Mucosa of descending colon (tissue), 3 donors: ENCODE results near the gene PGAM1. TPM values are rescaled to one million over a fixed set of nuclear protein-coding genes. Genes with fewer than 3 reads are reported as not detected.
"Not testable (repeated sequence)": the region's sequence is repeated elsewhere in the genome, so short reads cannot be mapped to it uniquely, and the experiment has no call there.

Source experiments
- ATAC-seq: fragments of 200-7000 bp; cut with Tn5 transposase; one replicate; pipeline ENCODE4 v1.9.1; 2020; ENCODE audit warnings: mild to moderate bottlenecking, moderate library complexity
- DNase-seq, 3 donors: peaks; one replicate each; pipeline ENCODE4 v3.0.0-alpha.2; 2020
- H3K36me3 ChIP-seq: fragments of 200-600 bp; one replicate; pipeline ENCODE4 v1.8.0; 2021; ENCODE audit warnings: low read depth, mild to moderate bottlenecking
- H3K4me1 ChIP-seq: fragments of 200-600 bp; one replicate; pipeline ENCODE4 v1.8.0; 2021; ENCODE audit warnings: low read depth, mild to moderate bottlenecking
- H3K4me3 ChIP-seq: fragments of 200-600 bp; one replicate; pipeline ENCODE4 v1.8.0; 2021; ENCODE audit warnings: mild to moderate bottlenecking
- H3K9me3 ChIP-seq: fragments of 200-600 bp; one replicate; pipeline ENCODE4 v1.8.0; 2021; ENCODE audit warnings: mild to moderate bottlenecking
- CTCF ChIP-seq: fragments of 200-600 bp; IDR thresholded peaks from one replicate; pipeline ENCODE4 v1.8.0; 2022; ENCODE audit warnings: antibody characterized with exemption, mild to moderate bottlenecking
- intact Hi-C, 2 donors: fragments of 100-400 bp; cut with DNase I in 1 of 2; cut with micrococcal nuclease in 1 of 2; formaldehyde crosslinking; loops; one replicate each; pipeline versions ENCODE4 v1.11.0 to v1.11.1; 2022; cut with DNase I, micrococcal nuclease
- total RNA-seq, 3 donors: library from RNA; stranded (reverse); fragmentation: NEBNext Ultra II Directional in 2 of 3; extraction: Animal tissue kit (Norgen Biotek cat#: 25700) in 2 of 3; gene quantifications; one replicate each; pipeline versions ENCODE4 v1.2.1 to v1.2.4, GENCODE V29; 2021 to 2023
- donor health status: DM: no; HTN: no; CAD: no; lungs with moderate emphysema.
- donor health status: DM: no; HTN: no; CAD: no.
- donor health status: DM: no; HTN: yes; CAD: no.

The PGAM1 gene
- total RNA-seq, 3 donors from 2014 or later: 173 to 244 (median 186) TPM

- no peak for TF ChIP-seq CTCF
- Histone ChIP-seq H3K36me3 (no peaks in the 10 kb centered on the region), H3K9me3 (no peaks in the 10 kb centered on the region), H3K4me1 (peaks cover 32% of the 10 kb centered on the region), H3K4me3 (no peak overlapping the region)
- ATAC-seq (no peak), DNase-seq (no peak)
- intact Hi-C loops: no loop called here
Measured at GRCh38 chr10:97404044-97404443, 21.9 kb upstream of the PGAM1 start.

- Histone ChIP-seq H3K9me3 (no peaks in the 10 kb centered on the region), H3K4me1 (peaks cover 21% of the 10 kb centered on the region), H3K36me3 (no peaks in the 10 kb centered on the region), H3K4me3 (no peak overlapping the region)
- DNase-seq (no peak), ATAC-seq (no peak)
- intact Hi-C loops: no loop called here
- TF ChIP-seq CTCF: no peak
Measured at GRCh38 chr10:97406064-97406463, 19.9 kb upstream of the PGAM1 start.

GRCh38 chr10:97406483-97406882 is 19.5 kb upstream of the PGAM1 start:
- intact Hi-C loops: not testable (repeated sequence)

GRCh38 chr10:97407211-97407951 is 18.6 kb upstream of the PGAM1 start:
- TF ChIP-seq CTCF: peak; percentile 76
- Histone ChIP-seq H3K36me3 (no peaks in the 10 kb centered on the region), H3K9me3 (no peaks in the 10 kb centered on the region), H3K4me1 (peaks cover 18% of the 10 kb centered on the region), H3K4me3 (no peak overlapping the region)
- intact Hi-C loops: no loop called here
- DNase-seq (peak; percentile 59 to 65 (median 64)), ATAC-seq (peak; percentile 92)

More at GRCh38 chr10:97406483-97406882, 19.5 kb upstream of the PGAM1 start:
- peaks cover 19% of the 10 kb centered on the region for H3K4me1 ChIP-seq
- DNase-seq, H3K4me3 ChIP-seq, ATAC-seq, H3K36me3 ChIP-seq, H3K9me3 ChIP-seq: not testable (repeated sequence)

GRCh38 chr10:97407952-97408248 is 18.1 kb upstream of the PGAM1 start:
- intact Hi-C loops: no loop called here
- ATAC-seq: no peak

More at GRCh38 chr10:97407952-97408248, 18.1 kb upstream of the PGAM1 start:
- Histone ChIP-seq H3K4me1 (peaks cover 18% of the 10 kb centered on the region), H3K36me3 (no peaks in the 10 kb centered on the region), H3K9me3 (no peaks in the 10 kb centered on the region), H3K4me3 (no peak overlapping the region)
- DNase-seq: no peak
- no peak for TF ChIP-seq CTCF
